ENCODE measurements around the gene GLT8D2. TPM values are rescaled to one million over a fixed set of nuclear protein-coding genes. Genes with fewer than 3 reads are reported as not detected.

The GLT8D2 gene
- total RNA-seq, 1 experiment from 2014 or later: 1.6 TPM

- peak overlapping the region; percentile 76 for H3K9ac ChIP-seq (ENCODE audit: low read length)
- peak overlapping the region; percentile 96 for H3K4me2 ChIP-seq (ENCODE audit: low read length)
- H4K20me1 ChIP-seq (ENCODE audit: low read length): no peaks in the 10 kb centered on the region
- ChIA-PET POLR2A (ENCODE audit: unreplicated experiment) (interaction anchor here (0.6 kb wide), 3 partner anchors 21 to 73 kb away, joined by 4 to 15 read pairs (median 4); partner anchors contain the start of gene NFYB), CTCF (no interaction called here)
- H3K4me3 ChIP-seq (ENCODE audit: low read length): peak overlapping the region; percentile 94
- H3F3A ChIP-seq (ENCODE audit: low read length, unreplicated experiment): no peaks in the 10 kb centered on the region
- H3K79me2 ChIP-seq (ENCODE audit: low read length): peaks cover 25% of the 10 kb centered on the region
- peak overlapping the region; percentile 99 for H2AFZ ChIP-seq (ENCODE audit: low read length)
- no peaks in the 10 kb centered on the region for H3K9me3 ChIP-seq (ENCODE audit: low read length)
- DNase-seq (peak; percentile 18), ATAC-seq (peak; percentile 27)
- H3K9me2 ChIP-seq (replicated peaks; ENCODE audit: low read length): no peaks in the 10 kb centered on the region
- no peaks in the 10 kb centered on the region for H3K27me3 ChIP-seq (ENCODE audit: low read length)
- H3K36me3 ChIP-seq (ENCODE audit: low read depth, low read length): peaks cover 11% of the 10 kb centered on the region
- intact Hi-C loops (cut with micrococcal nuclease): loop anchor here (2.0 kb wide), 1 partner anchor 66 kb away; no protein-coding TSS in a partner anchor
- no peak for TF ChIP-seq EZH2phosphoT487 (IDR thresholded peaks at IDR 0.05; ENCODE audit: borderline replicate concordance, low read length)
- BruUV-seq (replicated peaks): TSS peak; percentile 43
- peaks cover 11% of the 10 kb centered on the region for H3K4me1 ChIP-seq (ENCODE audit: insufficient read depth, low read length)
- H3K27ac ChIP-seq (ENCODE audit: low read length): no peak overlapping the region
These were observed 14.9 kb upstream of the GLT8D2 start for GRCh38 chr12:104064842-104065427.

- Histone ChIP-seq H2AFZ (ENCODE audit: low read length) (peak within 1 kb of the TSS; percentile 99), H3K9me2 (replicated peaks; ENCODE audit: low read length) (no peaks in the 10 kb centered on the region), H3K27ac (ENCODE audit: low read length) (peak within 1 kb of the TSS; percentile 15), H3K9me3 (ENCODE audit: low read length) (no peaks in the 10 kb centered on the region), H3F3A (ENCODE audit: low read length, unreplicated experiment) (no peaks in the 10 kb centered on the region), H3K4me1 (ENCODE audit: insufficient read depth, low read length) (peaks cover 11% of the 10 kb centered on the region), H3K9ac (ENCODE audit: low read length) (peak within 1 kb of the TSS; percentile 76), H3K36me3 (ENCODE audit: low read depth, low read length) (peaks cover 11% of the 10 kb centered on the region), H3K27me3 (ENCODE audit: low read length) (no peaks in the 10 kb centered on the region), H3K4me3 (ENCODE audit: low read length) (peak within 1 kb of the TSS; percentile 94), H4K20me1 (ENCODE audit: low read length) (no peaks in the 10 kb centered on the region), H3K79me2 (ENCODE audit: low read length) (peaks cover 25% of the 10 kb centered on the region), H3K4me2 (ENCODE audit: low read length) (peak within 1 kb of the TSS; percentile 96)
- CTCF ChIA-PET: interaction anchor here (0.6 kb wide), 1 partner anchor 433 kb away, joined by 3 read pairs; no protein-coding TSS in a partner anchor
- DNase-seq: peak; percentile 90
- TF ChIP-seq, protein P1, sequence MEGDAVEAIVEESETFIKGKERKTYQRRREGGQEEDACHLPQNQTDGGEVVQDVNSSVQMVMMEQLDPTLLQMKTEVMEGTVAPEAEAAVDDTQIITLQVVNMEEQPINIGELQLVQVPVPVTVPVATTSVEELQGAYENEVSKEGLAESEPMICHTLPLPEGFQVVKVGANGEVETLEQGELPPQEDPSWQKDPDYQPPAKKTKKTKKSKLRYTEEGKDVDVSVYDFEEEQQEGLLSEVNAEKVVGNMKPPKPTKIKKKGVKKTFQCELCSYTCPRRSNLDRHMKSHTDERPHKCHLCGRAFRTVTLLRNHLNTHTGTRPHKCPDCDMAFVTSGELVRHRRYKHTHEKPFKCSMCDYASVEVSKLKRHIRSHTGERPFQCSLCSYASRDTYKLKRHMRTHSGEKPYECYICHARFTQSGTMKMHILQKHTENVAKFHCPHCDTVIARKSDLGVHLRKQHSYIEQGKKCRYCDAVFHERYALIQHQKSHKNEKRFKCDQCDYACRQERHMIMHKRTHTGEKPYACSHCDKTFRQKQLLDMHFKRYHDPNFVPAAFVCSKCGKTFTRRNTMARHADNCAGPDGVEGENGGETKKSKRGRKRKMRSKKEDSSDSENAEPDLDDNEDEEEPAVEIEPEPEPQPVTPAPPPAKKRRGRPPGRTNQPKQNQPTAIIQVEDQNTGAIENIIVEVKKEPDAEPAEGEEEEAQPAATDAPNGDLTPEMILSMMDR (conservative IDR thresholded peaks at IDR 0.05; ENCODE audit: low read depth, low read length): no peak
- TF ChIP-seq EZH2phosphoT487 (IDR thresholded peaks at IDR 0.05; ENCODE audit: borderline replicate concordance, low read length) (no peak), EZH2 (IDR thresholded peaks at IDR 0.05; ENCODE audit: low read length, unreplicated experiment) (no peak)
- POLR2A ChIA-PET (ENCODE audit: unreplicated experiment): interaction anchor here (0.6 kb wide), 4 partner anchors 22 to 212 kb away, joined by 4 to 15 read pairs (median 4); partner anchors contain the start of gene NFYB
- intact Hi-C loops (cut with micrococcal nuclease): loop anchor here (2.0 kb wide), 1 partner anchor 67 kb away; no protein-coding TSS in a partner anchor
- peak; percentile 86 for ATAC-seq
- BruUV-seq (replicated peaks): no TSS peak
These were observed 14.2 kb upstream of the GLT8D2 start, which contains the start of gene HCFC2 for GRCh38 chr12:104064031-104064841. HCFC2 (plus strand) TSS chr12:104064531; CDS start chr12:104064561, 30 bp downstream.

DNA sequence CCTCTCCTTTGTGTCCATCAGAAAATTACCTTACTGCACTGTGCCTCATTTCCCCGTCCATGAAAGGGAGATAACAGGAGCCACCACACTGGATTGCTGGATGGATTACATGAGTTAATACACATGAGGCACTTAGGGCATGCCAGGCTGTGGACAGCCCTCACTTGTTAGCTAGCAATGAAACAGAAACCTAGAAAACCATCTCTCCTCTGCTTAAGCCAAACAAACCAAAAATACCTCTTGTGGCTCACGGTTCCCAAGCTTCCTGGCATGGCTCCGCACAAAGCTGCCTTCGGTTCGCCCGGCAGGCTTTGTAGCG, 13.7 kb upstream of the GLT8D2 start:
- TF ChIP-seq, protein P1 (conservative IDR thresholded peaks at IDR 0.05; ENCODE audit: low read depth, low read length): no peak
- TF ChIP-seq EZH2 (IDR thresholded peaks at IDR 0.05; ENCODE audit: low read length, unreplicated experiment): no peak
- TF ChIP-seq EZH2phosphoT487 (IDR thresholded peaks at IDR 0.05; ENCODE audit: borderline replicate concordance, low read length): no peak
- ATAC-seq (peak; percentile 37), DNase-seq (no peak)
- peaks cover 12% of the 10 kb centered on the region for H3K4me1 ChIP-seq (ENCODE audit: insufficient read depth, low read length)
- H4K20me1 ChIP-seq (ENCODE audit: low read length): no peaks in the 10 kb centered on the region
- no peaks in the 10 kb centered on the region for H3F3A ChIP-seq (ENCODE audit: low read length, unreplicated experiment)
- H3K4me2 ChIP-seq (ENCODE audit: low read length): peak overlapping the region; percentile 96
- no peaks in the 10 kb centered on the region for H3K9me2 ChIP-seq (replicated peaks; ENCODE audit: low read length)
- POLR2A ChIA-PET (ENCODE audit: unreplicated experiment): interaction anchor here (0.6 kb wide), 1 partner anchor 213 kb away, joined by 4 read pairs; no protein-coding TSS in a partner anchor
- peaks cover 11% of the 10 kb centered on the region for H3K36me3 ChIP-seq (ENCODE audit: low read depth, low read length)
- H3K9me3 ChIP-seq (ENCODE audit: low read length): no peaks in the 10 kb centered on the region
- H3K9ac ChIP-seq (ENCODE audit: low read length): peak overlapping the region; percentile 76
- BruUV-seq (replicated peaks): TSS peak; percentile 53
- peak overlapping the region; percentile 15; the same call in 1 of the 2 replicates for H3K27ac ChIP-seq (ENCODE audit: low read length)
- H3K27me3 ChIP-seq (ENCODE audit: low read length): no peaks in the 10 kb centered on the region
- intact Hi-C loops (cut with micrococcal nuclease): loop anchor here (2.0 kb wide), 1 partner anchor 67 kb away; no protein-coding TSS in a partner anchor
- H2AFZ ChIP-seq (ENCODE audit: low read length): peak overlapping the region; percentile 99
- CTCF ChIA-PET: interaction anchor here (0.6 kb wide), 1 partner anchor 433 kb away, joined by 3 read pairs; no protein-coding TSS in a partner anchor
- H3K4me3 ChIP-seq (ENCODE audit: low read length): peak overlapping the region; percentile 94
- H3K79me2 ChIP-seq (ENCODE audit: low read length): peaks cover 25% of the 10 kb centered on the region

Measured in PC-3 (cell line).